Stomach (tissue), 9 donors: Measurements from ENCODE around the gene TEAD4. TPM values are rescaled to one million over a fixed set of nuclear protein-coding genes. Genes with fewer than 3 reads are reported as not detected.

Experiments used
- DNase-seq, 2 donors: peaks; one replicate each; pipeline versions ENCODE4 v3.0.0 to v3.0.0-alpha.2; 2013 to 2019
- H3K27ac ChIP-seq, 5 donors: fragments of 200-600 bp in 4 of 5; sonication (generic) in 4 of 5; one replicate each; pipeline ENCODE4 v1.5.1; 2013 to 2019; ENCODE audit warnings: mild to moderate bottlenecking in 1 of 5, moderate library complexity in 1 of 5
- H3K27me3 ChIP-seq, 3 donors: fragments of 200-600 bp; sonication (generic); one replicate each; pipeline ENCODE4 v1.5.1; 2017 to 2019; ENCODE audit warnings: mixed run types in 1 of 3
- H3K36me3 ChIP-seq, 4 donors: fragments of 200-600 bp; sonication (generic); 1 replicate in 3 of 4; 2 replicates in 1 of 4; pipeline ENCODE4 v1.5.1; 2016 to 2019
- H3K4me1 ChIP-seq, 4 donors: fragments of 200-600 bp; sonication (generic); one replicate each; pipeline ENCODE4 v1.5.1; 2016 to 2019
- H3K4me3 ChIP-seq, 4 donors: fragments of 200-600 bp; sonication (generic) in 3 of 4; one replicate each; pipeline ENCODE4 v1.5.1; 2016 to 2019; ENCODE audit warnings: mild to moderate bottlenecking in 1 of 4
- H3K9me3 ChIP-seq, 4 donors: fragments of 200-600 bp; sonication (generic); one replicate each; pipeline ENCODE4 v1.5.1; 2016 to 2019
- CTCF ChIP-seq, 7 experiments: fragments of 450-650 bp in 4 of 7; fragments of 200-600 bp in 3 of 7; sonication (generic) in 3 of 7; IDR thresholded peaks; one replicate each; pipeline ENCODE4 v1.5.1; 2016 to 2019; ENCODE audit warnings: antibody characterized with exemption in 7 of 7, control low read depth in 2 of 7, mild to moderate bottlenecking in 1 of 7
- EP300 ChIP-seq: sonication (generic); formaldehyde crosslinking; IDR thresholded peaks from one replicate; pipeline ENCODE4 v1.6.1; 2017; ENCODE audit warnings: antibody characterized with exemption
- POLR2A ChIP-seq, 4 donors: fragments of 450-650 bp; IDR thresholded peaks; one replicate each; pipeline ENCODE4 v1.6.1; 2016; ENCODE audit warnings: antibody characterized with exemption in 4 of 4, control low read depth in 2 of 4, mild to moderate bottlenecking in 1 of 4, moderate library complexity in 1 of 4
- POLR2AphosphoS5 ChIP-seq, 3 donors: sonication (generic); formaldehyde crosslinking; IDR thresholded peaks; one replicate each; pipeline ENCODE4 v1.6.1; 2016; ENCODE audit warnings: antibody characterized with exemption in 3 of 3
- WGBS, 5 donors: extraction: QIAGEN DNeasy Blood & Tissue Kit in 3 of 5; methylation state at CpG; one replicate each; pipeline versions ENCODE4 v1.1.5 to v1.1.7; 2013 to 2018; 5-methylcytosine and 5-hydroxymethylcytosine counted together
- intact Hi-C: fragments of 100-400 bp; cut with DNase I; formaldehyde crosslinking; loops from one replicate; pipeline ENCODE4 v1.15.1; 2023; ENCODE audit warnings: low total_unique reads
- polyA plus RNA-seq, 3 donors: library from polyadenylated mRNA; stranded (reverse); fragments of 200-250 nt; gene quantifications; one replicate each; pipeline ENCODE4 v1.2.3, GENCODE V29; 2013
- total RNA-seq, 5 donors: library from RNA; depleted of rRNA; stranded (reverse); fragments of >200 nt; gene quantifications; one replicate each; pipeline versions ENCODE4 v1.1.0 to v1.2.3, GENCODE V29; 2014 to 2016
- donor health status: healthy with polysubstance abuse.
- donor health status: Bipolar disorder and iron deficiency.
- donor health status: healthy.

Gene TEAD4
- total and polyA plus RNA-seq, 8 donors = 5.7 to 10.6 (median 8.3) TPM; not detected in 2

- no peak overlapping the region for H3K27ac ChIP-seq
- H3K27me3 ChIP-seq = no peaks in the 10 kb centered on the region
- H3K4me3 ChIP-seq = no peak overlapping the region
- H3K4me1 ChIP-seq = peaks cover 0 to 9% (median 4%) of the 10 kb centered on the region in 4 donors
- DNase-seq = no peak
- H3K9me3 ChIP-seq = no peaks in the 10 kb centered on the region
- WGBS, 5 donors = 82 to 90% (median 87%) methylated on average over 8 of the region's 8 CpGs
- TF ChIP-seq EP300 = no peak
- H3K36me3 ChIP-seq = peaks cover 0 to 42% (median 11%) of the 10 kb centered on the region in 4 donors
- intact Hi-C loops = loop anchor here (10.0 kb wide), 1 partner anchor 179 kb away; the partner anchor contains the start of gene TEX52
These were observed 74.3 kb downstream of the TEAD4 start for GRCh38 chr12:3033539-3033867.

GRCh38 chr12:3034067-3034750 lies 75.0 kb downstream of the TEAD4 start:
- no peaks in the 10 kb centered on the region for H3K9me3 ChIP-seq
- H3K36me3 ChIP-seq = peaks cover 0 to 49% (median 18%) of the 10 kb centered on the region in 4 donors
- H3K4me3 ChIP-seq = no peak overlapping the region
- WGBS, 5 donors = 30 to 46% (median 44%) methylated on average over 9 to 10 of the region's 10 CpGs
- peaks cover 0 to 9% (median 4%) of the 10 kb centered on the region in 4 donors for H3K4me1 ChIP-seq
- no peak for TF ChIP-seq POLR2AphosphoS5 (IDR thresholded peaks at IDR 0.05)
- TF ChIP-seq CTCF (IDR thresholded peaks at IDR 0.05) = peak in 5 of 7 experiments; percentile 42 to 70 (median 50)
- TF ChIP-seq EP300 = no peak
- no peak for TF ChIP-seq POLR2A (IDR thresholded peaks at IDR 0.05)
- intact Hi-C loops = loop anchor here (10.0 kb wide), 1 partner anchor 179 kb away; the partner anchor contains the start of gene TEX52
- H3K27ac ChIP-seq = no peak overlapping the region
- H3K27me3 ChIP-seq = no peaks in the 10 kb centered on the region
- DNase-seq = peak; percentile 53 to 85

- Histone ChIP-seq H3K4me1 (peaks cover 0 to 9% (median 4%) of the 10 kb centered on the region in 4 donors), H3K36me3 (peaks cover 2 to 49% (median 25%) of the 10 kb centered on the region in 4 donors), H3K4me3 (no peak overlapping the region), H3K27me3 (no peaks in the 10 kb centered on the region), H3K9me3 (no peaks in the 10 kb centered on the region), H3K27ac (no peak overlapping the region)
- TF ChIP-seq EP300 (no peak), POLR2AphosphoS5 (IDR thresholded peaks at IDR 0.05) (no peak), POLR2A (IDR thresholded peaks at IDR 0.05) (no peak), CTCF (IDR thresholded peaks at IDR 0.05) (no peak)
- WGBS, 5 donors = 80 to 94% (median 93%) methylated on average over 5 of the region's 5 CpGs
- intact Hi-C loops = loop anchor here (10.0 kb wide), 1 partner anchor 180 kb away; the partner anchor contains the start of gene TEX52
- no peak for DNase-seq
These were observed 76.0 kb downstream of the TEAD4 start for GRCh38 chr12:3035171-3035570.

- no peak overlapping the region for H3K27ac ChIP-seq
- intact Hi-C loops = loop anchor here (10.0 kb wide), 1 partner anchor 181 kb away; the partner anchor contains the start of gene TEX52
- WGBS, 5 donors = 78 to 86% (median 82%) methylated on average over 13 to 16 of the region's 16 CpGs
- DNase-seq = no peak
- peaks cover 0 to 9% (median 4%) of the 10 kb centered on the region in 4 donors for H3K4me1 ChIP-seq
- peaks cover 4 to 49% (median 32%) of the 10 kb centered on the region in 4 donors for H3K36me3 ChIP-seq
- H3K27me3 ChIP-seq = no peaks in the 10 kb centered on the region
- no peaks in the 10 kb centered on the region for H3K9me3 ChIP-seq
- H3K4me3 ChIP-seq = no peak overlapping the region
- TF ChIP-seq EP300 = no peak
- TF ChIP-seq POLR2A (IDR thresholded peaks at IDR 0.05) = no peak
- no peak for TF ChIP-seq CTCF (IDR thresholded peaks at IDR 0.05)
- TF ChIP-seq POLR2AphosphoS5 (IDR thresholded peaks at IDR 0.05) = no peak
These were observed 76.9 kb downstream of the TEAD4 start for GRCh38 chr12:3035815-3036702.
